Retinal pigment epithelial cell (primary cell): ENCODE data around the gene TC2N.

Source experiments
- DNase-seq: peaks from one replicate; pipeline ENCODE4 v3.0.0-alpha.2; 2010; ENCODE audit warnings: low read depth
- H3K4me3 ChIP-seq: 2 replicates; pipeline ENCODE4 v1.5.1; 2011; ENCODE audit warnings: mild to moderate bottlenecking, low read length, control low read depth, moderate library complexity
- TF ChIP-seq, protein P1 (sequence below): conservative IDR thresholded peaks from 2 replicates; pipeline ENCODE4 v1.5.1; 2011; ENCODE audit warnings: low read depth, low read length, control low read depth, inconsistent platforms

The TC2N gene

DNA sequence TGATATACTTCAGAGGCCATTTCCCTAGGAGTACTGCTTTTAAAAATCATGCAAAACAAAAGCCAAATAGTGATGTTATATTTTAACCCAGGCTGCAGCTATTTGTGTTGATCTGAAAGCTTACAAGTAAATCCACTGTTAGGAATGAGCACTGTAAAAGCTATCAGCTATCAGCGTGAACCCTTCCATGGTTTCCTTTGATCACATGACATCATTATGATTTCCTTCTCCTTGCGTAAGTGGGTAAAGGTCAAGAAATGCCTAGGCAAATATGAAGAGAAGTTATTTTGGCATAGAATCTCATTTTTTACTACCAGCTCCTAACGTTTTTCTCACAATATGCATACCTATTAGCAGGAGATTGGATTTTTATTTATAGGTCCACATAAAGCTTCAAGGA lies 86.9 kb downstream of the TC2N start:
- H3K4me3 ChIP-seq = no peak overlapping the region
- TF ChIP-seq, protein P1, sequence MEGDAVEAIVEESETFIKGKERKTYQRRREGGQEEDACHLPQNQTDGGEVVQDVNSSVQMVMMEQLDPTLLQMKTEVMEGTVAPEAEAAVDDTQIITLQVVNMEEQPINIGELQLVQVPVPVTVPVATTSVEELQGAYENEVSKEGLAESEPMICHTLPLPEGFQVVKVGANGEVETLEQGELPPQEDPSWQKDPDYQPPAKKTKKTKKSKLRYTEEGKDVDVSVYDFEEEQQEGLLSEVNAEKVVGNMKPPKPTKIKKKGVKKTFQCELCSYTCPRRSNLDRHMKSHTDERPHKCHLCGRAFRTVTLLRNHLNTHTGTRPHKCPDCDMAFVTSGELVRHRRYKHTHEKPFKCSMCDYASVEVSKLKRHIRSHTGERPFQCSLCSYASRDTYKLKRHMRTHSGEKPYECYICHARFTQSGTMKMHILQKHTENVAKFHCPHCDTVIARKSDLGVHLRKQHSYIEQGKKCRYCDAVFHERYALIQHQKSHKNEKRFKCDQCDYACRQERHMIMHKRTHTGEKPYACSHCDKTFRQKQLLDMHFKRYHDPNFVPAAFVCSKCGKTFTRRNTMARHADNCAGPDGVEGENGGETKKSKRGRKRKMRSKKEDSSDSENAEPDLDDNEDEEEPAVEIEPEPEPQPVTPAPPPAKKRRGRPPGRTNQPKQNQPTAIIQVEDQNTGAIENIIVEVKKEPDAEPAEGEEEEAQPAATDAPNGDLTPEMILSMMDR = no peak
- DNase-seq = no peak

DNA sequence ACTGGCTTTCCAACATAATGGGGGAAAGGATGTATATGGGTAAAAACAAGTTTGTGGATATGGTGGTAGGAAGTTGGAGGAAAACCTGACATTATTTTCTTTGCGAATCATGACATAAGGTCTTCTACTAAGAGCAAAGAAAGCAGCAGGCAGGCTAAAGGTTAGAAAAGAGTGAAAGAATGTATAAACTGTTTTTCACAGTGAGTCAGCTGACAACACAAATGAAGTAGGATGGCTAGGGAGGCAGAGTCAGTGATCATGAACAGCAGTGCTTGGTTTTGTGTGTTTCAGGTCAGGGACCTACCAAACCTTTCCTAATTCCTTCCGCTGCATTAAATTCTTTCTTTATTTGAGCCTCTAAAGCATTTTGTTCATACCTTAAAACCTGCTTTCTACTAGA lies 89.1 kb downstream of the TC2N start:
- DNase-seq = no peak
- TF ChIP-seq, protein P1 = no peak
- no peak overlapping the region for H3K4me3 ChIP-seq

DNA sequence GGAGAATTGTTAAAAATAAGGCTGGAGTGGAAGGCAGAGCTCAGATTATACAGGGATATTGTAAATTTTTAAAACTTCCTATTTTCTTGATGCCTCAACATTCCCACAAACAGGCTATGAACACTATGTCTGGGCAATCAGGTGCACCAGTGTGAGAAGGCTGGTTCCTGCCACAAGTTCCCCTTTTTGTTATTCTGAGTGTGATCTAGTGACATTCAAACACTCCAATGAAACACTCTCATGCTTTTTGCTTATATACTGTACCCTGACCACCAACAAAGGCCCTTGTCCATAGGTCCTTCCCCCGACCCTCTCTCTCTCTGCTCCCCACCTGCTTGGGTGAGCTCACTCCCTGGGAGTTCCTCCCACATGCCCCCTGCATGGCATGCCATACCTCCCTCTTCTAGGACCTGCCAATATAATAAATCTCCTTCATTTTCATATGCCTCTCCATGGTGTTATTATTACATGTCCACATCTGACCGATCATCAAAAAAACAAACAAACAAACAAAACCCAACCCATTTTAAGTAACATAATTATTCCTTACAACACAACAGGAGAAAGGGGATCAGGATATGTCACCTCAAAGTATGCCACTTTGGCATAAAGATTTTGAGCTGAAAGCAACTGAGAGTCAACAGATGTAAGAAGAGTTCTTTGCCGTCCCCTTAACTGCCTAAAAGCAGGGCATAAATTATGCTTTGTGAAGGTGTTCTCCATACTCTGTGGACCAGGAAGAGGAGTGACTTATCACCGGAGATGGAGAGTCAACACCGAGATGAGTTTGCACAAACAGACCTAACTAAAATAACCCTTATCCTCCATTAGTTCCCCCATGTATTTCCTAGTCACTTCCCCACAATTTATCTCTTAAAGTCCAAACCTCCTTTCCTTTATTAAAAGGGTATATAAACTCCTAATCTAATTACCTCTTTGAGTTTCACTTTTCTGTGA lies 92.9 kb downstream of the TC2N start:
- H3K4me3 ChIP-seq = no peak overlapping the region
- TF ChIP-seq, protein P1 = no peak
- no peak for DNase-seq

DNA sequence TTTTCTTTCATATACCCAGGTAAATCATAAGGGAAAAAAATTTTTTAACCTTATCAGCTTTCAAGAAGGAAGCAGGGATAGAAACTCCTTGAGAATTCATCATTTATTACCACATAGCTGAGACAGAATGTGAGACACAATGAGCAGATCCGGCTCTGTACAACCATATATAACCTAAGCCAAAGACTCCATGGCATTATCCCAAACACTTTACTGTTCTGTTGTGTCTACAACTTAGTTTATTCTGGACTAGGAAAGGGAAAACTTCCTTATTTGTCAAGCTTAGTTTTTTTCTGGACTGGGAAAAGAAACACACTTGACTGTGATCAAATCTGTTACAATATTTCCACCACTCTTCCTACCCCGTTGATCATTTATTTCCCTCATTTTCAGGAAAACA lies 97.2 kb downstream of the TC2N start:
- TF ChIP-seq, protein P1 = no peak
- H3K4me3 ChIP-seq = no peak overlapping the region
- DNase-seq = no peak

DNA sequence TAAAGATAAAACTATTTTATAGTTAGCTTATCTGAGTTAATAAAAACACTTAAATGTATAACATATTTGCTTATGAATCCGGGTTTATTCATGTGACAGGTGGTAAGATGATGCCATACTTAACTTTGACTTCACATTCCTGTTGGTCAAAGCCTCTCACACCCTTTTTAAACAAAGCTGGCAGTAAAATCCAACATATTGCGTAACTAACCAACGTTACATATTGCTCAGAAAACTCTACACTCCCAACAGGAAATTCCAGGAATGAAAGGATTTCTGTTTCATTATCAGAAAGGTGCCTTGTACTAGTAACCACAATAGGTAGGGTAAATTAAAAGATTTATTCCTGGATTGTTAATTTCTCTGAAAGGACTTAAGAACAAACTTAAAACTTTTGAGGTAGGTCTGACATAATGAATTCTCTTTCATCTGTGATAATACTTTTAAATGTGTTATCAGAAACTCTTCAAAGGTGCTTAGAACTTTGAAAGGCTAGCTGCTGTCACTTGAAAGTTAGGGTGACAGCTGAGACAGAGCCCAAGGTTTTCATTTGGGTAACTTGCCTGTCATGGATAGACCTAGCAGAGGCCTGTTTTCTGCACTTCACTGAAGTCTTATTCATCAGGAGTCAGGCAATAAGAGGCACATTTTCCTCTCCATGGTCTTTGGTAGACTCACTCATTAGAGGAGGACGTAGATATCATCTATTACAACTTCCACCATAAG lies 111.6 kb downstream of the TC2N start:
- TF ChIP-seq, protein P1 = no peak
- peak; percentile 84 for DNase-seq
- H3K4me3 ChIP-seq = no peak overlapping the region

DNA sequence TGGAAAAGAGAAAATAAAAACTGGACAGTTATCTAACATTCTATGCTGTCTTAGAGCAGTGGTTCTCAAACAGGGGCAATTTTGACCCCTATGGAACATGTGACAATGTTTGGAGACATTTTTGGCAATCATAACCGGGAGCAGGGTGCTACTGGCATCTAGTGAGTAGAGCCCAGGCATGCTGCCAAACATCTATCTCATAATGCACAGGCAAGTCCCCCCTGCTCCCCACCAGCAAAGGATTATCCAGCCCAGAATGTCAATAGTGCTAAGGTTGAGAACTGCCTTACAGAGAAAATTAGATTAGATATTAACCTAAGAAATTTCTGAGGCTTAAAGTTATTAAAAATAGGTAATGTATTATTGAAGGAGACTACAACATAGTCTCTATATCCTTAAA lies 112.5 kb downstream of the TC2N start:
- peak; percentile 85 for DNase-seq
- TF ChIP-seq, protein P1 = no peak
- no peak overlapping the region for H3K4me3 ChIP-seq

DNA sequence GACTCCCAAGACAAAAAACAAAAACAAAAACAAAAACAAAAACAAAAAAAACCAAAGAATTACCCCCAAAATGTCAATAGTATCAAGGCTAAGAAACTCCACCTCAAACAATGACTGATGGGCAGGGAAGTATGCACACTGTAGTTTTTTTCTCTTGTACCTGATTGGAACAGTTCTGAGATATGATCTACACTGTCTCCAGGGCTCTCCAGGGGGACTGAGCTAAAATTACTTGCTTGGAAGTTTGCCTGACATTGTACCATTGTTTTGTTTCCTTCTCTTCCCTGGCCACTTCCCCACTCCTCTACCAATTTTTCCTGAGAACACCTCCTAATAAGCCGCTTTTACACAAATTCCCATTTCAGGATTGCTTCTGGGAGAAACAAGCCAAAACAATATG lies 113.2 kb downstream of the TC2N start:
- no peak for DNase-seq
- TF ChIP-seq, protein P1 = no peak
- H3K4me3 ChIP-seq = no peak overlapping the region
